A673 (cell line): ENCODE measurements around the gene IQCK. TPM values are rescaled to one million over a fixed set of nuclear protein-coding genes. Genes with fewer than 3 reads are reported as not detected.
"Not testable (repeated sequence)": the region's sequence is repeated elsewhere in the genome, so short reads cannot be mapped to it uniquely, and the experiment has no call there.

Experiments used
- BruUV-seq: library from RNA; stranded (reverse); fragments of 400-500 nt; replicated peaks from 2 replicates; lab custom pipeline; 2021; lab: Mats Ljungman, UMichigan
- CTCF ChIA-PET: fragments of 300-600 bp; sonication (Branson Sonifier 250); formaldehyde crosslinking; loops from one replicate; lab custom pipeline; 2022; ENCODE audit warnings: antibody characterized with exemption; lab: Charles Lee
- POLR2A ChIA-PET: fragments of 300-600 bp; sonication (Branson Sonifier 250); formaldehyde crosslinking; loops from one replicate; lab custom pipeline; 2022; ENCODE audit warnings: antibody characterized with exemption; ENCODE audit not compliant: low non-redundant PET; lab: Charles Lee
- DNase-seq: peaks from one replicate; pipeline ENCODE4 v3.0.0-alpha.2; 2015; ENCODE audit warnings: low spot score
- H3K27ac ChIP-seq: fragments of 200-600 bp; sonication (generic); 2 replicates; pipeline ENCODE4 v1.5.1; 2016; ENCODE audit warnings: mixed run types, low read depth, mild to moderate bottlenecking, mixed read lengths, antibody characterized with exemption, low read length; ENCODE audit not compliant: poor library complexity, severe bottlenecking
- H3K27me3 ChIP-seq: fragments of 200-600 bp; sonication (generic); replicated peaks from 2 replicates; pipeline ENCODE4 v1.6.1; 2017; ENCODE audit warnings: mixed run types, low read depth, mild to moderate bottlenecking, mixed read lengths, antibody characterized with exemption, low read length; ENCODE audit not compliant: insufficient read depth, poor library complexity
- H3K36me3 ChIP-seq: fragments of 200-600 bp; sonication (generic); 2 replicates; pipeline ENCODE4 v1.6.1; 2016; ENCODE audit warnings: mixed run types, mild to moderate bottlenecking, mixed read lengths, antibody characterized with exemption, low read length; ENCODE audit not compliant: insufficient read depth, poor library complexity, severe bottlenecking
- H3K4me1 ChIP-seq: fragments of 200-600 bp; sonication (generic); 2 replicates; pipeline ENCODE4 v1.6.1; 2017; ENCODE audit warnings: mixed run types, mild to moderate bottlenecking, mixed read lengths, antibody characterized with exemption, low read length; ENCODE audit not compliant: insufficient read depth, poor library complexity, severe bottlenecking
- H3K4me3 ChIP-seq: fragments of 200-600 bp; sonication (generic); 2 replicates; pipeline ENCODE4 v1.5.1; 2016; ENCODE audit warnings: low read depth, mixed run types, mild to moderate bottlenecking, mixed read lengths, low read length; ENCODE audit not compliant: poor library complexity, severe bottlenecking
- H3K9me3 ChIP-seq: fragments of 200-600 bp; sonication (generic); 2 replicates; pipeline ENCODE4 v1.6.1; 2016; ENCODE audit warnings: mixed run types, low read depth, mild to moderate bottlenecking, mixed read lengths, antibody characterized with exemption, low read length; ENCODE audit not compliant: poor library complexity, severe bottlenecking
- EZH2 ChIP-seq: fragments of 200-600 bp; sonication (generic); IDR thresholded peaks from 2 replicates; pipeline ENCODE4 v1.6.1; 2017; ENCODE audit warnings: borderline replicate concordance, low read depth, mild to moderate bottlenecking, mixed read lengths, antibody characterized with exemption, low read length; ENCODE audit not compliant: poor library complexity, severe bottlenecking
- intact Hi-C: fragments of 100-400 bp; cut with micrococcal nuclease; formaldehyde crosslinking; loops from one replicate; pipeline ENCODE4 v1.10.0; 2022; ENCODE audit not compliant: unreplicated experiment
- total RNA-seq: library from RNA; stranded (reverse); gene quantifications from 2 replicates; pipeline ENCODE4 v1.2.3, GENCODE V29; 2021
- TF ChIP-seq, protein P1 (sequence below): fragments of 300-800, 200-600 bp; sonication (generic); conservative IDR thresholded peaks from 2 replicates; pipeline ENCODE4 v1.5.1; 2017; ENCODE audit warnings: low read depth, mild to moderate bottlenecking, antibody characterized with exemption, low read length, moderate library complexity, mixed read lengths

The IQCK gene
- total RNA-seq, 1 experiment from 2014 or later = 11.2 TPM

DNA sequence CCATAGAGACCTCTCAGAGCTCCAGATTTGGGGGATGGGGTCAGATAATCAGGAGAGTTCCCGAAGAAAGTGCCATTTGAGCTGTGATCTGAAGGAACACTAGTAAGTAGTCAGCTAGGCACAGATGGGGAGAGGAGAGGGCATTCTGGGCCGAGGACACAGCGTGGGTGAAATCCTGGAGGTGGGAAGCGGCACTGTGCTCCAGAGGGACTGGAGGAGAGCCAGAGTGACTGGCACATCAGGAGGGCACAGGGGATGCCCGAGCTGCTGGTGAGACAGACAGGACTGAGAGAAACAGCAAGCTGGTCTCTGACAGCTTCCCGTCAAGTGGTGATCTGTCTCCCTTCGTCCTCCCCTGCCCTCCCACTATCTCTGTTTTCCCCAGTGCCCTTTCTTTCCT is 40.7 kb upstream of the IQCK start:
- BruUV-seq = no TSS peak
- no peak overlapping the region for H3K27ac ChIP-seq
- ChIA-PET POLR2A (interaction anchor here (0.9 kb wide), 1 partner anchor 11 kb away, joined by 4 read pairs; no protein-coding TSS in a partner anchor), CTCF (no interaction called here)
- H3K36me3 ChIP-seq = no peaks in the 10 kb centered on the region
- no peaks in the 10 kb centered on the region for H3K27me3 ChIP-seq
- intact Hi-C loops = no loop called here
- TF ChIP-seq, protein P1, sequence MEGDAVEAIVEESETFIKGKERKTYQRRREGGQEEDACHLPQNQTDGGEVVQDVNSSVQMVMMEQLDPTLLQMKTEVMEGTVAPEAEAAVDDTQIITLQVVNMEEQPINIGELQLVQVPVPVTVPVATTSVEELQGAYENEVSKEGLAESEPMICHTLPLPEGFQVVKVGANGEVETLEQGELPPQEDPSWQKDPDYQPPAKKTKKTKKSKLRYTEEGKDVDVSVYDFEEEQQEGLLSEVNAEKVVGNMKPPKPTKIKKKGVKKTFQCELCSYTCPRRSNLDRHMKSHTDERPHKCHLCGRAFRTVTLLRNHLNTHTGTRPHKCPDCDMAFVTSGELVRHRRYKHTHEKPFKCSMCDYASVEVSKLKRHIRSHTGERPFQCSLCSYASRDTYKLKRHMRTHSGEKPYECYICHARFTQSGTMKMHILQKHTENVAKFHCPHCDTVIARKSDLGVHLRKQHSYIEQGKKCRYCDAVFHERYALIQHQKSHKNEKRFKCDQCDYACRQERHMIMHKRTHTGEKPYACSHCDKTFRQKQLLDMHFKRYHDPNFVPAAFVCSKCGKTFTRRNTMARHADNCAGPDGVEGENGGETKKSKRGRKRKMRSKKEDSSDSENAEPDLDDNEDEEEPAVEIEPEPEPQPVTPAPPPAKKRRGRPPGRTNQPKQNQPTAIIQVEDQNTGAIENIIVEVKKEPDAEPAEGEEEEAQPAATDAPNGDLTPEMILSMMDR = no peak
- no peak for TF ChIP-seq EZH2
- no peaks in the 10 kb centered on the region for H3K9me3 ChIP-seq
- H3K4me1 ChIP-seq = no peaks in the 10 kb centered on the region
- DNase-seq = no peak
- H3K4me3 ChIP-seq = no peak overlapping the region

DNA sequence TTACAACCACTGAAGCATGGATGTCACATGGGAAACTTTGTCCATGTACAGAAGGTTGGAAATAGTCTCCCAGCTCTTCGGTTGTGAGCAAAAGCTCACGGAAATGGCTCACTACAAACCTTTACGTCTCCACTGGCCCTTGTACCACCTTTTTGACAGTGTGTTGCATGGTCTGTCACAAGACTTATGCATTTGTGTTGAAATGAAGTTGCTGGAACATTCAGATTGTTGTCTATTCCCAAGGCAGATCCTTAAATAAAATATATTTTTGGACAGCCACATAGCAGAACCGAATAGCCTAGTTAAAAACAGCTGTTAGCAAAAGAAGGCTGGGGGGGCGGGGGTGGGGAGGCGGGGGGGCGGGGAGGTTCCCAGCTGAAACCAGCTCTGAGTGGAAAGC is 39.3 kb upstream of the IQCK start:
- no TSS peak for BruUV-seq
- no peak for TF ChIP-seq EZH2
- intact Hi-C loops = no loop called here
- H3K4me3 ChIP-seq = no peak overlapping the region
- DNase-seq = no peak
- H3K36me3 ChIP-seq = peaks cover 4% of the 10 kb centered on the region
- POLR2A ChIA-PET = no interaction called here
- H3K9me3 ChIP-seq = no peaks in the 10 kb centered on the region
- no peaks in the 10 kb centered on the region for H3K4me1 ChIP-seq
- CTCF ChIA-PET = no interaction called here
- H3K27ac ChIP-seq = no peak overlapping the region
- H3K27me3 ChIP-seq = no peaks in the 10 kb centered on the region

DNA sequence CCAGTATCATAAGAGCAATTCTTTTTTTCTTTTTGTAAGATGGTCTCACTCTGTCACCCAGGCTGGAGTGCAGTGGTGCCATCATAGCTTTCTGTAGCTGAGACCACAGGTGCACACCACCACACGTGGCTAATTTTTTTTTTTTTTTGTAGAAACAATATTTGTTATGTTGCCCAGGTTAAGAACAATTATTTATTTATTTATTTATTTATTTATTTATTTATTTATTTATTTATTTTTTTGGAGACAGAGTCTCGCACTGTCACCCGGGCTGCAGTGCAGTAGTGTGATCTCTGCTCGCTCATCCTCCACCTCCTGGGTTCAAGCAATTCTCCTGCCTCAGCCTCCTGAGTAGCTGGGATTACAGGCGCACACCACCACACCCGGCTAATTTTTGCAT is 38.8 kb upstream of the IQCK start:
- H3K36me3 ChIP-seq, H3K27me3 ChIP-seq, H3K4me1 ChIP-seq, intact Hi-C loops, DNase-seq, H3K27ac ChIP-seq, POLR2A ChIA-PET, H3K4me3 ChIP-seq, CTCF ChIA-PET, H3K9me3 ChIP-seq, BruUV-seq: not testable (repeated sequence)

DNA sequence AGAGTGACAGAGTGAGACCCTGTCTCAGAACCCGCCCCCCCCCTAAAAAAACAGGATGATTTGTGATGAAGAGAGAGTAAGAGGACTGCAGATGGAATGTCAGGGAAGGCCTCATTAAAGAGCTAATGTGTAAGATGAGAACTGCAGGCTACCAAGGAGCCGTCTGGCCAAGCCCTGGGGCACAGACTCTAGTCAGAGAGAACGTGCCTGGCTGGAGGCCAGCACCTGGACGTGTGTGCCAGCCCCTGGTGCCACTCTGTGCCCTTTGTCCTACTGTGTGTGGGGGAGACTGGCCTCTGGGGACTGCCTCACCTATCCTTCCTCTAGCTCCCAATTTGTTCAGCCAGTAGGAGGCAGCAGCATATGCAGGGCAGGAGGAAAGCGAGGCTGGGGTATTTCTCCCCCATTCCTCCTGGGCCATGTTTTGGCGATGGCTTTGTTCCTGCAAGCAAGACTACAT is 37.2 kb upstream of the IQCK start:
- H3K36me3 ChIP-seq = peaks cover 7% of the 10 kb centered on the region
- intact Hi-C loops = no loop called here
- no peaks in the 10 kb centered on the region for H3K27me3 ChIP-seq
- no peak overlapping the region for H3K4me3 ChIP-seq
- no peak for DNase-seq
- POLR2A ChIA-PET = no interaction called here
- TF ChIP-seq EZH2 = no peak
- TF ChIP-seq, protein P1 = no peak
- no TSS peak for BruUV-seq
- no peaks in the 10 kb centered on the region for H3K9me3 ChIP-seq
- CTCF ChIA-PET = no interaction called here
- H3K4me1 ChIP-seq = no peaks in the 10 kb centered on the region
- H3K27ac ChIP-seq = no peak overlapping the region
